ENCODE data around the gene FAM184A. TPM values are rescaled to one million over a fixed set of nuclear protein-coding genes. Genes with fewer than 3 reads are reported as not detected.

The FAM184A gene
- total RNA-seq, 4 donors from 2014 or later: 0.20 to 13.1 (median 2.9) TPM

- WGBS, 2 donors (ENCODE audit: low coverage in 1 of 2): 83 to 86% methylated on average over 1 to 3 of the region's 3 CpGs
- no peak overlapping the region for H3K27ac ChIP-seq
- no peak for DNase-seq
- in situ Hi-C loops (cut with MboI; ENCODE audit: low pct_ligation_motif_present in 1 of 4, low pct_unique_long_range_greater_than_20kb in 1 of 4, low sequenced_read_pairs in 3 of 4) (no loop called here), intact Hi-C loops (cut with DNase I; ENCODE audit: low total_unique reads) (no loop called here)
- no peak for TF ChIP-seq POLR2AphosphoS5 (IDR thresholded peaks at IDR 0.05)
- TF ChIP-seq EP300 (IDR thresholded peaks at IDR 0.05; ENCODE audit: low read depth): no peak
- H3K4me3 ChIP-seq: no peak overlapping the region
- no peaks in the 10 kb centered on the region for H3K4me1 ChIP-seq
- no peaks in the 10 kb centered on the region for H3K27me3 ChIP-seq
- H3K9me3 ChIP-seq: no peaks in the 10 kb centered on the region
- H3K36me3 ChIP-seq: no peaks in the 10 kb centered on the region
Observed at GRCh38 chr6:118985123-118985830, 93.2 kb downstream of the FAM184A start.

DNA sequence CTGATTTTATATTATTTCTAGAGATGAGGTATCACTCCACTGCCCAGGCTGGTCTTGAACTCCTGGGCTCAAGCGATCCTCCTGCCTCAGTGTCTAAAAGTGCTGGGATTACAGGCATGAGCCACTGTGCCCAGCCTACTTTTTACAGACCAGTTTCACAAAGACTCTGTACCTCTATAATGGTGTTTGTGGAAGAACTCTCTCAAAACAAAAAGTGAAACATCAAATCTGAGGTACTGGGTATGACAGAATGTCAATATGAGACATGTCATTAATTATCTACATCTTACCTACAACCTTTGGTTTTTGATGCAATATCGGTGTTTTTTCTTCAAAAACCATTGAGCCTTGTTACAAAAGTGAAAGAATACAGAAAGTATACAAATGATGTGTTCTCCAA, 94.1 kb downstream of the FAM184A start:
- H3K4me3 ChIP-seq: no peak overlapping the region
- no peaks in the 10 kb centered on the region for H3K27me3 ChIP-seq
- no peaks in the 10 kb centered on the region for H3K9me3 ChIP-seq
- in situ Hi-C loops (cut with MboI; ENCODE audit: low pct_ligation_motif_present in 1 of 4, low pct_unique_long_range_greater_than_20kb in 1 of 4, low sequenced_read_pairs in 3 of 4): no loop called here
- H3K4me1 ChIP-seq: no peaks in the 10 kb centered on the region
- 93 to 96% methylated on average over 1 to 2 of the region's 2 CpGs for WGBS, 2 donors (ENCODE audit: low coverage in 1 of 2)
- intact Hi-C loops (cut with DNase I; ENCODE audit: low total_unique reads): no loop called here
- TF ChIP-seq EP300 (IDR thresholded peaks at IDR 0.05; ENCODE audit: low read depth) (no peak), POLR2A (IDR thresholded peaks at IDR 0.05) (no peak), POLR2AphosphoS5 (IDR thresholded peaks at IDR 0.05) (no peak), CTCF (IDR thresholded peaks at IDR 0.05) (no peak)
- no peak overlapping the region for H3K27ac ChIP-seq
- DNase-seq: no peak
- no peaks in the 10 kb centered on the region for H3K36me3 ChIP-seq

- H3K27ac ChIP-seq: no peak overlapping the region
- H3K36me3 ChIP-seq: no peaks in the 10 kb centered on the region
- H3K4me3 ChIP-seq: no peak overlapping the region
- H3K4me1 ChIP-seq: no peaks in the 10 kb centered on the region
- H3K9me3 ChIP-seq: no peaks in the 10 kb centered on the region
- TF ChIP-seq POLR2AphosphoS5 (IDR thresholded peaks at IDR 0.05) (no peak), CTCF (IDR thresholded peaks at IDR 0.05) (no peak), POLR2A (IDR thresholded peaks at IDR 0.05) (no peak), EP300 (IDR thresholded peaks at IDR 0.05; ENCODE audit: low read depth) (no peak)
- in situ Hi-C loops (cut with MboI; ENCODE audit: low pct_ligation_motif_present in 1 of 4, low pct_unique_long_range_greater_than_20kb in 1 of 4, low sequenced_read_pairs in 3 of 4) (no loop called here), intact Hi-C loops (cut with DNase I; ENCODE audit: low total_unique reads) (no loop called here)
- no peaks in the 10 kb centered on the region for H3K27me3 ChIP-seq
- DNase-seq: no peak
- WGBS, 2 donors (ENCODE audit: low coverage in 1 of 2): 84 to 91% methylated on average over 3 of the region's 3 CpGs
Observed at GRCh38 chr6:118982575-118982911, 95.9 kb downstream of the FAM184A start.

GRCh38 chr6:118981884-118982574, 96.4 kb downstream of the FAM184A start:
- no peak for DNase-seq
- H3K4me3 ChIP-seq: no peak overlapping the region
- H3K27me3 ChIP-seq: no peaks in the 10 kb centered on the region
- H3K4me1 ChIP-seq: no peaks in the 10 kb centered on the region
- H3K36me3 ChIP-seq: no peaks in the 10 kb centered on the region
- intact Hi-C loops (cut with DNase I; ENCODE audit: low total_unique reads) (no loop called here), in situ Hi-C loops (cut with MboI; ENCODE audit: low pct_ligation_motif_present in 1 of 4, low pct_unique_long_range_greater_than_20kb in 1 of 4, low sequenced_read_pairs in 3 of 4) (no loop called here)
- no peak for TF ChIP-seq EP300 (IDR thresholded peaks at IDR 0.05; ENCODE audit: low read depth)
- no peak for TF ChIP-seq POLR2AphosphoS5 (IDR thresholded peaks at IDR 0.05)
- TF ChIP-seq POLR2A (IDR thresholded peaks at IDR 0.05): no peak
- TF ChIP-seq CTCF (IDR thresholded peaks at IDR 0.05): no peak
- H3K9me3 ChIP-seq: no peaks in the 10 kb centered on the region
- 70 to 78% methylated on average over 5 to 6 of the region's 6 CpGs for WGBS, 2 donors (ENCODE audit: low coverage in 1 of 2)
- H3K27ac ChIP-seq: no peak overlapping the region
